GM12801 (cell line): Measurements from ENCODE around the gene IL17REL.

Source experiments
- TF ChIP-seq, protein P1 (sequence below): IDR thresholded peaks from one replicate; pipeline ENCODE4 v1.5.1; 2011; ENCODE audit warnings: control low read depth; ENCODE audit not compliant: insufficient read length; ENCODE audit errors: extremely low read depth

IL17REL gene

DNA sequence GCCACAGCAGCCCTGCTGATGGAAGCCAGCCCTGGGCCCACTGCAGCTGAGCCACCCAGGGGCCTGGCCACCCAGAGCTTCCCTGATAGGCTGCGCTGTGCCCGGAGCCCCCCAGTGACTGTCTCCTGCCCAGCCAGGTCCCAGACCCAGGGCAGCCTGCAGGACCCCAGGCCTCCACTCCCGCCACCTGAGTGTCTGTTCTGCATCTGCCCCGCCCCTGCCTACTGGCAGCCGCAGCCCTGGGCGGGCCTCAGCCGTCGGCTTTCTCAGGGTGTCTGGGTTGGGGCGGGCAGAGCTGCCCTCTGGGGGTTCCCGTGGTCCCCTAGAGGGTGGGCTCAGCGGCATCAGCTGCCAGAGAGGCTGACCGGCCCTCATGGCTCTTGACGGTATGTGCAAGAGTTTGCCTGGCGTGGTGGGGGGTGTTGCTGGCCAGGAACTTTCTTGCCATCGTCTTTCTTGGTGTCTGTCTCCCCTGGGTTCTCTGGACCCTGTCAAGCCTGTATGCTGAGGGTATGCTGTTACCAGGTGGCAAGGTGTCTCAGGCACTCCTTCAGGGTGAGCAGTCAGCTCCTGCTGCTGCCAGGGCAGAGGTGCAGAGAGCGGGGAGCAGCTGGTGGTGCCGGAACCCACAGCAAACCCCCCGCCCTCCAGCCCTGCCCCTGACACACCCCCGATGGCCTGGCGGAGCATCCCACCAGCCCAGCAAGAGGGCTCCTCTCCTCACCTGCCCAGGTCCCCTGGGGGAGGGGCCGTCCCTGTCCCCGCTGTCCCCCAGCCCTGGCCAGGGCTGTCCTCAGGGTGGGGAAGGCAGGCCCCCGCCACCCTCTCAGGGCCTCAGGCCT, 64.2 kb downstream of the IL17REL start:
- TF ChIP-seq, protein P1, sequence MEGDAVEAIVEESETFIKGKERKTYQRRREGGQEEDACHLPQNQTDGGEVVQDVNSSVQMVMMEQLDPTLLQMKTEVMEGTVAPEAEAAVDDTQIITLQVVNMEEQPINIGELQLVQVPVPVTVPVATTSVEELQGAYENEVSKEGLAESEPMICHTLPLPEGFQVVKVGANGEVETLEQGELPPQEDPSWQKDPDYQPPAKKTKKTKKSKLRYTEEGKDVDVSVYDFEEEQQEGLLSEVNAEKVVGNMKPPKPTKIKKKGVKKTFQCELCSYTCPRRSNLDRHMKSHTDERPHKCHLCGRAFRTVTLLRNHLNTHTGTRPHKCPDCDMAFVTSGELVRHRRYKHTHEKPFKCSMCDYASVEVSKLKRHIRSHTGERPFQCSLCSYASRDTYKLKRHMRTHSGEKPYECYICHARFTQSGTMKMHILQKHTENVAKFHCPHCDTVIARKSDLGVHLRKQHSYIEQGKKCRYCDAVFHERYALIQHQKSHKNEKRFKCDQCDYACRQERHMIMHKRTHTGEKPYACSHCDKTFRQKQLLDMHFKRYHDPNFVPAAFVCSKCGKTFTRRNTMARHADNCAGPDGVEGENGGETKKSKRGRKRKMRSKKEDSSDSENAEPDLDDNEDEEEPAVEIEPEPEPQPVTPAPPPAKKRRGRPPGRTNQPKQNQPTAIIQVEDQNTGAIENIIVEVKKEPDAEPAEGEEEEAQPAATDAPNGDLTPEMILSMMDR, result no peak

DNA sequence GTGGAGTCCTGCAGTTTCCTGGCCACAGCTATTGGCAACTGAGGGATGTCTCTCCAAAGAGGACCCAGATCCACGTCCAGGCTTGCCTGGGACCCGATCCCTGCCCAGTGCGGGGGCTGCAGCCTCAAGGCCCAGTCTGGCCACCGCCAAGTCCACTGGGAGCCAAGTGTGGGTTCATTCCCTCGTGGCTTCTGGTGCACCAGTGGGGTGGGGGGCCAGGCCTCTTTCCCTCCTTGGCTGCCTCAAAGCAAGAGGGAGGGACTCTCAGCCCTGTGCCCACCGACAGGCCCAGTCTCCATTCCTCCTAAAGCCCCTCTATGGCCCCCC, 65.3 kb downstream of the IL17REL start:
- TF ChIP-seq, protein P1, result no peak

DNA sequence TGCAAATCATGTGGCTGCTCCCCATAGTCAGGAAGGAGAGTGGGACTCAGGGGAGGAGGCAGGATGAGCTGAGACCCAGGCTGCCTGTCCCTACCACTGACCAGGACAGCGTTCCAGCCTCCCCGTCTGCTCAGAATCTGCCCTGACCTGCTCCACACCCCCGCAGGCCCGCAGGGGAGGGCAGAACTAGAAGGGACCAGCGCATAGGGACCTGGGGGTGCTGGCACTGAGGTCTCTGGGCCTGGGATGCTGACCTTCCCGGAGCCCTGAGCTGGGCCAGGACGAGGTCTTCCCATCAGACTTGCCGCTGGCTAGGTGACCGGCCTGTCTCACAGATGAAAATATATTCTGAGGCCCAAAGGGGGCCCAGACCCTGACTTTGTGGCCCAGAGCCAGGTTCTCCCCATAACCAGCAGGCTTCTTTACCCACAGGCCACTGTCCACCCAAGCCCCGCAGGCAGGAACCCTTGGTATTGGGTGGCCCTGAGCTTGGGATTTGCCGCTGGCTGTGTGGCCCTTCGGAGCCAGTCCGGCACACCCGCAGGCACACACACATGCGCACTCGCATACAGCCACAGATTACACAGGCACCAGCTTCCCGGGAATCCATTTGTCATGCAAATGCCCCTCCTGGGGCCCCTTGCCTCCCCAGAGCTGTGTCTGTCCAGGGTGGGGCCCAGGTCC, 65.8 kb downstream of the IL17REL start:
- TF ChIP-seq, protein P1, result no peak
